PC-3 (cell line): ENCODE data around the gene COLGALT1.

Experiments used
- EZH2 ChIP-seq: fragments of 300-600 bp; sonication (generic); IDR thresholded peaks from one replicate; pipeline ENCODE4 v1.6.1; 2017; ENCODE audit warnings: antibody characterized with exemption, mild to moderate bottlenecking, low read length; ENCODE audit not compliant: unreplicated experiment
- TF ChIP-seq, protein P1 (sequence below): fragments of 300-600 bp; sonication (generic); conservative IDR thresholded peaks from 2 replicates; pipeline ENCODE4 v1.5.1; 2017; ENCODE audit warnings: antibody characterized with exemption, low read depth, mild to moderate bottlenecking, low read length

- TF ChIP-seq, protein P1, sequence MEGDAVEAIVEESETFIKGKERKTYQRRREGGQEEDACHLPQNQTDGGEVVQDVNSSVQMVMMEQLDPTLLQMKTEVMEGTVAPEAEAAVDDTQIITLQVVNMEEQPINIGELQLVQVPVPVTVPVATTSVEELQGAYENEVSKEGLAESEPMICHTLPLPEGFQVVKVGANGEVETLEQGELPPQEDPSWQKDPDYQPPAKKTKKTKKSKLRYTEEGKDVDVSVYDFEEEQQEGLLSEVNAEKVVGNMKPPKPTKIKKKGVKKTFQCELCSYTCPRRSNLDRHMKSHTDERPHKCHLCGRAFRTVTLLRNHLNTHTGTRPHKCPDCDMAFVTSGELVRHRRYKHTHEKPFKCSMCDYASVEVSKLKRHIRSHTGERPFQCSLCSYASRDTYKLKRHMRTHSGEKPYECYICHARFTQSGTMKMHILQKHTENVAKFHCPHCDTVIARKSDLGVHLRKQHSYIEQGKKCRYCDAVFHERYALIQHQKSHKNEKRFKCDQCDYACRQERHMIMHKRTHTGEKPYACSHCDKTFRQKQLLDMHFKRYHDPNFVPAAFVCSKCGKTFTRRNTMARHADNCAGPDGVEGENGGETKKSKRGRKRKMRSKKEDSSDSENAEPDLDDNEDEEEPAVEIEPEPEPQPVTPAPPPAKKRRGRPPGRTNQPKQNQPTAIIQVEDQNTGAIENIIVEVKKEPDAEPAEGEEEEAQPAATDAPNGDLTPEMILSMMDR: no peak
- no peak for TF ChIP-seq EZH2
These were observed 71.7 kb downstream of the COLGALT1 start for GRCh38 chr19:17627161-17627560.
